Ovary (tissue), 9 donors: ENCODE results near the gene TBC1D12. TPM values are rescaled to one million over a fixed set of nuclear protein-coding genes. Genes with fewer than 3 reads are reported as not detected.
A peak's percentile ranks its signal among the peaks of the same experiment; 100 is the strongest.
"Not testable (repeated sequence)": the region's sequence is repeated elsewhere in the genome, so short reads cannot be mapped to it uniquely, and the experiment has no call there.

Experiments used
- DNase-seq, 5 donors: peaks; one replicate each; pipeline ENCODE4 v3.0.0-alpha.2; 2019 to 2020
- H3K27ac ChIP-seq, 2 donors: fragments of 200-600 bp; one replicate each; pipeline versions ENCODE4 v1.5.1 to v1.8.0; 2019 to 2022
- H3K27me3 ChIP-seq: fragments of 200-600 bp; one replicate; pipeline ENCODE4 v1.8.0; 2022
- H3K36me3 ChIP-seq: fragments of 200-600 bp; sonication (generic); one replicate; pipeline ENCODE4 v1.5.1; 2019
- H3K4me1 ChIP-seq: one replicate; pipeline ENCODE4 v1.8.1; 2013; ENCODE audit warnings: mild to moderate bottlenecking, moderate library complexity; ENCODE audit not compliant: insufficient read depth
- H3K4me3 ChIP-seq: fragments of 200-600 bp; sonication (generic); one replicate; pipeline ENCODE4 v1.5.1; 2017
- H3K9me3 ChIP-seq, 2 donors: fragments of 200-600 bp in 1 of 2; sonication (generic) in 1 of 2; one replicate each; pipeline versions ENCODE4 v1.5.1 to v1.8.1; 2013 to 2019; ENCODE audit warnings: mild to moderate bottlenecking in 1 of 2, moderate library complexity in 1 of 2
- CTCF ChIP-seq, 3 donors: fragments of 450-650 bp in 2 of 3; fragments of 200-600 bp in 1 of 3; IDR thresholded peaks; one replicate each; pipeline versions ENCODE4 v1.5.1 to v1.8.0; 2016 to 2022; ENCODE audit warnings: antibody characterized with exemption in 3 of 3, mild to moderate bottlenecking in 1 of 3
- EP300 ChIP-seq: sonication (generic); formaldehyde crosslinking; IDR thresholded peaks from one replicate; pipeline ENCODE4 v1.6.1; 2017; ENCODE audit warnings: antibody characterized with exemption
- POLR2A ChIP-seq: fragments of 450-650 bp; IDR thresholded peaks from one replicate; pipeline ENCODE4 v1.6.1; 2017; ENCODE audit warnings: antibody characterized with exemption, mild to moderate bottlenecking, moderate library complexity
- WGBS, 3 donors: extraction: QIAGEN DNeasy Blood & Tissue Kit in 1 of 3; methylation state at CpG; one replicate each; pipeline versions ENCODE4 v1.1.5 to v1.1.7; 2013 to 2017; 5-methylcytosine and 5-hydroxymethylcytosine counted together
- intact Hi-C, 4 donors: fragments of 100-400 bp; cut with DNase I; formaldehyde crosslinking; loops; one replicate each; pipeline versions ENCODE4 v1.11.0 to v1.15.1; 2022 to 2023
- polyA plus RNA-seq, 2 donors: library from polyadenylated mRNA; stranded (reverse); fragments of 200-250 nt in 1 of 2; fragments of 350-450 nt in 1 of 2; fragmentation: Illumina TruSeq in 1 of 2; extraction: RNeasy Lipid Tissue Mini Kit (QIAGEN cat#74804) in 1 of 2; gene quantifications; one replicate each; pipeline ENCODE4 v1.2.3, GENCODE V29; 2013 to 2014
- total RNA-seq, 7 donors: library from RNA; depleted of rRNA in 2 of 7; stranded (reverse); fragments of >200 nt in 2 of 7; fragmentation: NEBNext Ultra II Directional in 3 of 7; extraction: Animal tissue kit (Norgen Biotek cat#: 25700) in 3 of 7; gene quantifications; one replicate each; pipeline versions ENCODE4 v1.1.0 to v1.2.4, GENCODE V29; 2016 to 2023
- donor health status: DM: no; HTN: no; CAD: no; lungs with moderate emphysema.
- donor health status: DM: no; HTN: no; CAD: no.
- donor health status: Bipolar disorder and iron deficiency.
- donor health status: DM: yes; HTN: yes; CAD: no.
- donor health status: DM: no; HTN: no; CAD: no.
- donor health status: DM: yes; HTN: yes; CAD: no.

Gene TBC1D12
- total and polyA plus RNA-seq, 9 donors, result 5.6 to 20.4 (median 10.2) TPM

- TF ChIP-seq EP300, result no peak
- TF ChIP-seq POLR2A, result no peak
- TF ChIP-seq CTCF (IDR thresholded peaks at IDR 0.05), result no peak
- Histone ChIP-seq H3K4me3 (peak within 1 kb of the TSS; percentile 60), H3K4me1 (no peaks in the 10 kb centered on the region), H3K27ac (peak within 1 kb of the TSS; percentile 72 to 74), H3K27me3 (no peaks in the 10 kb centered on the region), H3K9me3 (no peaks in the 10 kb centered on the region), H3K36me3 (no peaks in the 10 kb centered on the region)
- intact Hi-C loops, result no loop called here
- WGBS, 3 donors, result 0 to 1% (median 1%) methylated on average over 48 of the region's 48 CpGs
- peak; percentile 76 to 86 (median 84) for DNase-seq
Observed at GRCh38 chr10:94545391-94546048, 143.2 kb downstream of the TBC1D12 start, which contains the start of gene HELLS. HELLS (plus strand) TSS chr10:94545788; CDS start chr10:94545922, 134 bp downstream.

- Histone ChIP-seq H3K27ac (no peak overlapping the region), H3K4me1 (no peaks in the 10 kb centered on the region), H3K4me3 (peak overlapping the region; percentile 60), H3K27me3 (no peaks in the 10 kb centered on the region), H3K9me3 (no peaks in the 10 kb centered on the region), H3K36me3 (no peaks in the 10 kb centered on the region)
- TF ChIP-seq CTCF (IDR thresholded peaks at IDR 0.05) (no peak), EP300 (no peak), POLR2A (no peak)
- 3% methylated on average over 25 of the region's 25 CpGs for WGBS, 3 donors
- DNase-seq, result no peak
- intact Hi-C loops, result no loop called here
Observed at GRCh38 chr10:94546049-94546900, 143.9 kb downstream of the TBC1D12 start.

GRCh38 chr10:94546901-94547185 lies 144.5 kb downstream of the TBC1D12 start:
- Histone ChIP-seq H3K27me3 (no peaks in the 10 kb centered on the region), H3K27ac (no peak overlapping the region), H3K4me1 (no peaks in the 10 kb centered on the region), H3K4me3 (no peak overlapping the region), H3K36me3 (no peaks in the 10 kb centered on the region), H3K9me3 (no peaks in the 10 kb centered on the region)
- DNase-seq, result no peak
- WGBS, 3 donors, result 77 to 84% (median 81%) methylated on average over 1 of the region's 1 CpG
- intact Hi-C loops, result no loop called here
- TF ChIP-seq POLR2A, result no peak
- no peak for TF ChIP-seq EP300
- no peak for TF ChIP-seq CTCF (IDR thresholded peaks at IDR 0.05)

GRCh38 chr10:94549221-94549620 lies 146.9 kb downstream of the TBC1D12 start:
- intact Hi-C loops, result no loop called here
- Histone ChIP-seq H3K9me3 (no peaks in the 10 kb centered on the region), H3K4me3 (no peak overlapping the region), H3K27ac (no peak overlapping the region), H3K27me3 (no peaks in the 10 kb centered on the region), H3K36me3 (no peaks in the 10 kb centered on the region), H3K4me1 (no peaks in the 10 kb centered on the region)
- DNase-seq, result no peak
- TF ChIP-seq CTCF (IDR thresholded peaks at IDR 0.05) (no peak), EP300 (no peak), POLR2A (no peak)

GRCh38 chr10:94567714-94568307 lies 165.5 kb downstream of the TBC1D12 start:
- intact Hi-C loops, H3K9me3 ChIP-seq: not testable (repeated sequence)

More at GRCh38 chr10:94567714-94568307, 165.5 kb downstream of the TBC1D12 start:
- H3K4me3 ChIP-seq, H3K36me3 ChIP-seq, H3K27me3 ChIP-seq, H3K4me1 ChIP-seq, H3K27ac ChIP-seq, DNase-seq: not testable (repeated sequence)
- WGBS, 3 donors, result 90 to 94% (median 90%) methylated on average over 13 of the region's 13 CpGs
